IMR-90 (cell line): ENCODE measurements around the gene PTPRN2. TPM values are rescaled to one million over a fixed set of nuclear protein-coding genes. Genes with fewer than 3 reads are reported as not detected.

Experiments
- ATAC-seq: fragments of 200-7000 bp; cut with Tn5 transposase; 2 replicates; pipeline ENCODE4 v1.9.1; 2020; ENCODE audit warnings: low read depth, mild to moderate bottlenecking, moderate library complexity
- BruUV-seq: library from RNA; stranded (reverse); fragments of 400-500 nt; replicated peaks from 2 replicates; lab custom pipeline; 2021; lab: Mats Ljungman, UMichigan
- CTCF ChIA-PET: fragments of 300-600 bp; formaldehyde crosslinking; extraction: SDS; loops from one replicate; lab custom pipeline; 2021; ENCODE audit warnings: antibody characterized with exemption; lab: Yijun Ruan, JAX
- POLR2A ChIA-PET: fragments of 300-600 bp; sonication (Branson Sonifier 250); formaldehyde crosslinking; loops from one replicate; lab custom pipeline; 2022; ENCODE audit warnings: antibody characterized with exemption; ENCODE audit not compliant: unreplicated experiment; lab: Charles Lee
- DNase-seq: peaks from one replicate; pipeline ENCODE4 v3.0.0; 2013
- H2AFZ ChIP-seq: replicated peaks from 2 replicates; pipeline ENCODE3; 2013; ENCODE audit warnings: low read length, mild to moderate bottlenecking; ENCODE audit not compliant: poor library complexity
- H2AK5ac ChIP-seq: 2 replicates; pipeline ENCODE4 v1.6.1; 2013; ENCODE audit warnings: low read depth, low read length, inconsistent platforms
- H2AK9ac ChIP-seq: replicated peaks from 2 replicates; pipeline ENCODE3; 2013; ENCODE audit warnings: mild to moderate bottlenecking, low read depth, low read length, moderate library complexity; ENCODE audit not compliant: poor library complexity
- H2BK120ac ChIP-seq: 2 replicates; pipeline ENCODE4 v1.6.1; 2013; ENCODE audit warnings: low read depth, low read length, inconsistent platforms
- H2BK15ac ChIP-seq: 3 replicates; pipeline ENCODE4 v1.6.1; 2013; ENCODE audit warnings: low read depth, low read length, inconsistent platforms
- H2BK20ac ChIP-seq: 2 replicates; pipeline ENCODE4 v1.6.1; 2013; ENCODE audit warnings: low read depth, mild to moderate bottlenecking, inconsistent platforms, low read length, moderate library complexity
- H2BK5ac ChIP-seq: 2 replicates; pipeline ENCODE4 v1.6.1; 2013; ENCODE audit warnings: mild to moderate bottlenecking, low read depth, low read length, inconsistent platforms; ENCODE audit not compliant: poor library complexity, severe bottlenecking
- H3K14ac ChIP-seq: replicated peaks from 2 replicates; pipeline ENCODE4 v1.6.1; 2013; ENCODE audit warnings: low read depth, low read length, inconsistent platforms
- H3K18ac ChIP-seq: 2 replicates; pipeline ENCODE4 v1.6.1; 2013; ENCODE audit warnings: low read depth, low read length, control low read depth
- H3K23ac ChIP-seq: 2 replicates; pipeline ENCODE4 v1.6.1; 2013; ENCODE audit warnings: low read depth, low read length, inconsistent platforms
- H3K27ac ChIP-seq: 2 replicates; pipeline ENCODE4 v1.5.1; 2013; ENCODE audit warnings: mild to moderate bottlenecking, control low read depth, low read length; ENCODE audit not compliant: insufficient read depth
- H3K27me3 ChIP-seq: 2 replicates; pipeline ENCODE4 v1.6.1; 2013; ENCODE audit warnings: low read length; ENCODE audit not compliant: control insufficient read depth, insufficient read depth
- H3K36me3 ChIP-seq: 2 replicates; pipeline ENCODE4 v1.6.1; 2013; ENCODE audit warnings: low read length, mixed read lengths; ENCODE audit not compliant: control insufficient read depth, insufficient read depth
- H3K4ac ChIP-seq: 2 replicates; pipeline ENCODE4 v1.6.1; 2013; ENCODE audit warnings: low read depth, low read length, inconsistent platforms
- H3K4me1 ChIP-seq: 2 replicates; pipeline ENCODE4 v1.6.1; 2013; ENCODE audit warnings: low read length, mixed read lengths; ENCODE audit not compliant: control insufficient read depth, insufficient read depth
- H3K4me2 ChIP-seq: 2 replicates; pipeline ENCODE4 v1.6.1; 2013; ENCODE audit warnings: low read depth, mild to moderate bottlenecking, control low read depth, low read length, moderate library complexity
- H3K4me3 ChIP-seq: 2 replicates; pipeline ENCODE4 v1.5.1; 2013; ENCODE audit warnings: low read depth, mild to moderate bottlenecking, control low read depth, low read length, moderate library complexity; ENCODE audit not compliant: insufficient read depth
- H3K56ac ChIP-seq: 2 replicates; pipeline ENCODE4 v1.6.1; 2013; ENCODE audit warnings: low read length, inconsistent platforms; ENCODE audit not compliant: insufficient read depth; ENCODE audit errors: extremely low read depth
- H3K79me1 ChIP-seq, 2 experiments: 2 replicates each; pipeline ENCODE4 v1.6.1; 2013; ENCODE audit warnings: low read length in 2 of 2, inconsistent platforms in 1 of 2, low read depth in 1 of 2
- H3K9ac ChIP-seq: 2 replicates; pipeline ENCODE4 v1.6.1; 2013; ENCODE audit warnings: low read depth, low read length, control low read depth
- H3K9me1 ChIP-seq: 2 replicates; pipeline ENCODE4 v1.6.1; 2013; ENCODE audit warnings: low read length, inconsistent platforms; ENCODE audit not compliant: insufficient read depth
- H3K9me3 ChIP-seq: 2 replicates; pipeline ENCODE4 v1.6.1; 2013; ENCODE audit warnings: low read length; ENCODE audit not compliant: control insufficient read depth, insufficient read depth
- H4K20me1 ChIP-seq: 2 replicates; pipeline ENCODE4 v1.6.1; 2013; ENCODE audit warnings: low read length, inconsistent platforms; ENCODE audit not compliant: insufficient read depth
- H4K5ac ChIP-seq: 2 replicates; pipeline ENCODE4 v1.6.1; 2013; ENCODE audit warnings: mild to moderate bottlenecking, low read depth, low read length, control low read depth
- H4K8ac ChIP-seq, 2 experiments: 2 replicates each; pipeline ENCODE4 v1.6.1; 2013; ENCODE audit warnings: low read depth in 2 of 2, low read length in 2 of 2, control low read depth in 1 of 2, inconsistent platforms in 1 of 2
- H4K91ac ChIP-seq: 2 replicates; pipeline ENCODE4 v1.6.1; 2013; ENCODE audit warnings: low read depth, low read length, inconsistent platforms; ENCODE audit not compliant: insufficient read depth
- BHLHE40 ChIP-seq: fragments of 150-350 bp; IDR thresholded peaks from 2 replicates; pipeline ENCODE4 v1.6.1; 2016; ENCODE audit warnings: mild to moderate bottlenecking, low read depth, low read length
- CEBPB ChIP-seq: IDR thresholded peaks from 2 replicates; pipeline ENCODE4 v1.6.1; 2012; ENCODE audit warnings: low read depth, low read length, improper control_type of control experiment
- CHD1 ChIP-seq: IDR thresholded peaks from 2 replicates; pipeline ENCODE4 v1.6.1; 2012; ENCODE audit warnings: low read depth, low read length, improper control_type of control experiment
- FOS ChIP-seq: fragments of 150-350 bp; IDR thresholded peaks from 2 replicates; pipeline ENCODE4 v1.6.1; 2016; ENCODE audit warnings: low read depth, low read length
- MAFK ChIP-seq: IDR thresholded peaks from 2 replicates; pipeline ENCODE4 v1.6.1; 2012; ENCODE audit warnings: low read depth, low read length, improper control_type of control experiment
- MAZ ChIP-seq: IDR thresholded peaks from 2 replicates; pipeline ENCODE4 v1.6.1; 2012; ENCODE audit warnings: low read depth, mild to moderate bottlenecking, low read length, improper control_type of control experiment, moderate library complexity, borderline replicate concordance
- MXI1 ChIP-seq: IDR thresholded peaks from 2 replicates; pipeline ENCODE4 v1.6.1; 2012; ENCODE audit warnings: low read depth, mild to moderate bottlenecking, low read length, moderate library complexity, borderline replicate concordance
- NFE2L2 ChIP-seq: fragments of 150-350 bp; IDR thresholded peaks from 2 replicates; pipeline ENCODE4 v1.6.1; 2016; ENCODE audit warnings: low read depth, mild to moderate bottlenecking, low read length
- POLR2A ChIP-seq: IDR thresholded peaks from 2 replicates; pipeline ENCODE4 v1.6.1; 2012; ENCODE audit warnings: mild to moderate bottlenecking, low read depth, low read length
- RAD21 ChIP-seq: IDR thresholded peaks from 2 replicates; pipeline ENCODE4 v1.6.1; 2012; ENCODE audit warnings: low read length, improper control_type of control experiment
- RCOR1 ChIP-seq: IDR thresholded peaks from 2 replicates; pipeline ENCODE4 v1.6.1; 2012; ENCODE audit warnings: mild to moderate bottlenecking, low read length, improper control_type of control experiment; ENCODE audit not compliant: insufficient replicate concordance
- RFX5 ChIP-seq: IDR thresholded peaks from 2 replicates; pipeline ENCODE4 v1.8.0; 2012; ENCODE audit warnings: low read depth, mild to moderate bottlenecking, low read length, moderate library complexity
- SMC3 ChIP-seq: fragments of 150-350 bp; IDR thresholded peaks from 2 replicates; pipeline ENCODE4 v1.6.1; 2016; ENCODE audit warnings: low read depth, mild to moderate bottlenecking, antibody characterized with exemption, low read length, moderate library complexity
- WGBS, 2 experiments: methylation state at CpG; one replicate each; pipeline versions ENCODE4 v1.1.5 to v1.1.7; 2013; ENCODE audit warnings: missing lambda C conversion rate in 2 of 2; ENCODE audit not compliant: insufficient read length in 1 of 2; ENCODE audit errors: extremely low coverage in 2 of 2; 5-methylcytosine and 5-hydroxymethylcytosine counted together
- dilution Hi-C: fragments of 300-500 bp; cut with HindIII; formaldehyde crosslinking; loops from one replicate; pipeline ENCODE4 v1.14.3; 2018; ENCODE audit warnings: low sequenced_read_pairs; ENCODE audit not compliant: unreplicated experiment
- in situ Hi-C: fragments of 300-500 bp; cut with MboI; formaldehyde crosslinking; loops from 3 replicates; pipeline ENCODE4 v1.14.3; 2019; ENCODE audit warnings: low sequenced_read_pairs, inconsistent platforms, mixed read lengths
- intact Hi-C: fragments of 100-400 bp; cut with micrococcal nuclease; formaldehyde crosslinking; loops from 2 replicates; pipeline ENCODE4 v1.10.0; 2022
- polyA plus RNA-seq, 3 experiments: library from polyadenylated mRNA; depleted of rRNA; stranded (reverse); fragments of >200 nt; gene quantifications; 2 replicates each; pipeline ENCODE4 v1.2.3, GENCODE V29; 2012; ENCODE audit warnings: low replicate concordance in 1 of 3
- total RNA-seq: library from RNA; depleted of rRNA; stranded (reverse); fragments of >200 nt; gene quantifications from 2 replicates; pipeline ENCODE4 v1.2.3, GENCODE V29; 2012
- TF ChIP-seq, protein P1 (sequence below): fragments of 150-350 bp; IDR thresholded peaks from 2 replicates; pipeline ENCODE4 v1.6.1; 2016; ENCODE audit warnings: low read depth, mild to moderate bottlenecking, low read length, moderate library complexity, borderline replicate concordance
- TF ChIP-seq, protein P2 (sequence below): fragments of 150-350 bp; IDR thresholded peaks from 2 replicates; pipeline ENCODE4 v1.6.1; 2017; ENCODE audit warnings: mild to moderate bottlenecking, antibody characterized with exemption, low read length, low read depth

The PTPRN2 gene
- total and polyA plus RNA-seq, 2 of the 4 experiments (the other 2 are of a cell fraction), result 0.03 TPM; not detected in 1

DNA sequence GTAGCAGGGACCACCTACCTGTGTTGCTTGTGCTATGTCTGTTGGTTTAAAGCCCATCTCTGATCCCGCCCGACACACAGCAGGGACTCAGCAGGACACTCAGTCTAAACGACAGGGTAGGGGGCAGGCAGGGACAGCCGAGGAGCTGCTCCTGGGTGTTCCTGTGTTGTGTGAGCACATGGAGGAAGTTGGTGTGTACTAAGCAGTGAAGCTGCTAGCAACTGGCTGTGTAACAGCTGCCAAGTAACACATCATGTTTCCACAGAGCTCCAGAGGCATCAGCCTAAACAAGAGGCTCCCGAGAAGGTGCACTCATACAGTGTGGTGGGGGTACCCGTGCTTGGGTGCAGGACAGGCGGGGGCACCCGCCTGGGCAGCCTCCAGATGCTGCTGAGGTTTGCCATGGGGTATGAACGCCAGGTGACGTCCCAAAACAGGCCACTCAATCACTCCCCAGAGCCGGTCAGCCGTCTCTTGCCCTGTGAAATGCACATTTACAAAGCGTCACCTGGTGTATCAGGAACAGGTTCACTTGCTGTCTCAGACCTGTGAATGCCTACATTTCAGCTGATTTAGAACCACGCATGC, 59.6 kb downstream of the PTPRN2 start (continued):
- TF ChIP-seq NFE2L2, result no peak
- TF ChIP-seq BHLHE40, result no peak
- no peak for TF ChIP-seq RFX5
- no peak for TF ChIP-seq FOS
- no peak for TF ChIP-seq RAD21

DNA sequence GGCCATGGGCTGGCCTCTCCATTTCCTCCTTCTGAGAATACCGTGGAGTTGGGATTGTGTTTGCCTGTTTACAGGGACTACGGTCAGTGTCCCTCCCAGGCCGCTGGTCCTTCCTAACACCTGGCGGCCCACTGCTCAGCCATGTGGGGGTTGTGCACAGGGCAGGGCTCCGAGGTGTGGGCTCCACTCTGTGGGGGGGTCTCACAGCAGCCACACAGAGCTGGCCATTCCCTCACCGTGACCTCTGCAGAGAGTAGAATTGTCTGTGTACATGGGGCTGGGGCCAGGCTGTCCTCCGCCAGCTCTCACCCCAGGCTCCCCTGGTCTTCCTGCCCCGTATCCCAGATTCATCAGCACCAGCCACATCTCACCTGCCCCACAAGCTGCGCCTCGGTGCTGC, 60.1 kb downstream of the PTPRN2 start:
- Histone ChIP-seq H3K14ac (no peak overlapping the region), H3K79me1 (no peaks in the 10 kb centered on the region), H2BK120ac (no peak overlapping the region), H2AFZ (no peak overlapping the region), H4K5ac (no peak overlapping the region), H2BK15ac (no peak overlapping the region), H3K23ac (no peak overlapping the region), H3K4me2 (no peak overlapping the region), H4K91ac (no peak overlapping the region), H3K4me3 (no peak overlapping the region), H2BK20ac (no peak overlapping the region), H3K27ac (no peak overlapping the region), H3K9me3 (peaks cover 73% of the 10 kb centered on the region), H3K56ac (no peak overlapping the region), H3K4me1 (no peaks in the 10 kb centered on the region), H4K8ac (no peak overlapping the region), H3K18ac (no peak overlapping the region), H2AK5ac (no peak overlapping the region), H3K9ac (no peak overlapping the region), H3K36me3 (no peaks in the 10 kb centered on the region), H2AK9ac (no peak overlapping the region), H4K20me1 (no peaks in the 10 kb centered on the region), H2BK5ac (no peak overlapping the region), H3K9me1 (no peaks in the 10 kb centered on the region), H3K27me3 (no peaks in the 10 kb centered on the region), H3K4ac (no peak overlapping the region)
- dilution Hi-C loops (no loop called here), intact Hi-C loops (no loop called here), in situ Hi-C loops (no loop called here)
- ChIA-PET CTCF (no interaction called here), POLR2A (no interaction called here)
- WGBS, 2 experiments, result no CpG with 5 or more reads among the region's 10 CpGs
- ATAC-seq (no peak), DNase-seq (no peak)
- no TSS peak for BruUV-seq
- TF ChIP-seq FOS (no peak), RCOR1 (no peak), CHD1 (no peak), SMC3 (no peak), MAZ (no peak), MAFK (no peak), POLR2A (no peak), NFE2L2 (no peak), CEBPB (no peak), MXI1 (no peak), RAD21 (no peak)
- TF ChIP-seq, protein P1, sequence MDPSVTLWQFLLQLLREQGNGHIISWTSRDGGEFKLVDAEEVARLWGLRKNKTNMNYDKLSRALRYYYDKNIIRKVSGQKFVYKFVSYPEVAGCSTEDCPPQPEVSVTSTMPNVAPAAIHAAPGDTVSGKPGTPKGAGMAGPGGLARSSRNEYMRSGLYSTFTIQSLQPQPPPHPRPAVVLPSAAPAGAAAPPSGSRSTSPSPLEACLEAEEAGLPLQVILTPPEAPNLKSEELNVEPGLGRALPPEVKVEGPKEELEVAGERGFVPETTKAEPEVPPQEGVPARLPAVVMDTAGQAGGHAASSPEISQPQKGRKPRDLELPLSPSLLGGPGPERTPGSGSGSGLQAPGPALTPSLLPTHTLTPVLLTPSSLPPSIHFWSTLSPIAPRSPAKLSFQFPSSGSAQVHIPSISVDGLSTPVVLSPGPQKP, result no peak
- TF ChIP-seq, protein P2, sequence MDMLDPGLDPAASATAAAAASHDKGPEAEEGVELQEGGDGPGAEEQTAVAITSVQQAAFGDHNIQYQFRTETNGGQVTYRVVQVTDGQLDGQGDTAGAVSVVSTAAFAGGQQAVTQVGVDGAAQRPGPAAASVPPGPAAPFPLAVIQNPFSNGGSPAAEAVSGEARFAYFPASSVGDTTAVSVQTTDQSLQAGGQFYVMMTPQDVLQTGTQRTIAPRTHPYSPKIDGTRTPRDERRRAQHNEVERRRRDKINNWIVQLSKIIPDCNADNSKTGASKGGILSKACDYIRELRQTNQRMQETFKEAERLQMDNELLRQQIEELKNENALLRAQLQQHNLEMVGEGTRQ, result no peak
